UCSD-AML1 (cell line): ENCODE data around the gene GALK2.
A peak's percentile ranks its signal among the peaks of the same experiment; 100 is the strongest.
"Not testable (repeated sequence)": the region's sequence is repeated elsewhere in the genome, so short reads cannot be mapped to it uniquely, and the experiment has no call there.

ENCODE experiments used
- DNase-seq: peaks from one replicate; lab custom pipeline; 2025; ENCODE audit not compliant: unreplicated experiment; lab: John Stamatoyannopoulos, UW

Gene GALK2

GRCh38 chr15:49215768-49216739, 46.0 kb downstream of the GALK2 start:
- peak; percentile 10 for DNase-seq

GRCh38 chr15:49223536-49224274, 53.7 kb downstream of the GALK2 start:
- no peak for DNase-seq

GRCh38 chr15:49225572-49226281, 55.7 kb downstream of the GALK2 start:
- DNase-seq, result peak; percentile 61

GRCh38 chr15:49227602-49228001, 57.6 kb downstream of the GALK2 start:
- DNase-seq, result no peak

- no peak for DNase-seq
Observed at GRCh38 chr15:49229922-49230321, 59.9 kb downstream of the GALK2 start.

GRCh38 chr15:49232236-49232806, 62.3 kb downstream of the GALK2 start:
- DNase-seq, result no peak

GRCh38 chr15:49235446-49236124, 65.5 kb downstream of the GALK2 start:
- peak; percentile 44 for DNase-seq

GRCh38 chr15:49236869-49237268, 66.8 kb downstream of the GALK2 start:
- no peak for DNase-seq

- no peak for DNase-seq
Observed at GRCh38 chr15:49238342-49238741, 68.3 kb downstream of the GALK2 start.

GRCh38 chr15:49239105-49239504, 69.1 kb downstream of the GALK2 start:
- DNase-seq, result no peak

GRCh38 chr15:49242820-49243219, 72.8 kb downstream of the GALK2 start:
- peak; percentile 8 for DNase-seq

- DNase-seq, result no peak
Observed at GRCh38 chr15:49247556-49248110, 77.6 kb downstream of the GALK2 start.

GRCh38 chr15:49248291-49248690, 78.2 kb downstream of the GALK2 start:
- no peak for DNase-seq

- no peak for DNase-seq
Observed at GRCh38 chr15:49255966-49256759, 86.1 kb downstream of the GALK2 start.

- not testable (repeated sequence) for DNase-seq
Observed at GRCh38 chr15:49265117-49265516, 95.1 kb downstream of the GALK2 start.

- DNase-seq, result no peak
Observed at GRCh38 chr15:49265911-49266310, 95.9 kb downstream of the GALK2 start.

GRCh38 chr15:49270541-49271421, 100.7 kb downstream of the GALK2 start:
- no peak for DNase-seq

GRCh38 chr15:49273734-49274318, 103.8 kb downstream of the GALK2 start:
- no peak for DNase-seq
